ENCODE measurements around the gene RASL12. TPM values are rescaled to one million over a fixed set of nuclear protein-coding genes. Genes with fewer than 3 reads are reported as not detected.
"Not testable (repeated sequence)": the region's sequence is repeated elsewhere in the genome, so short reads cannot be mapped to it uniquely, and the experiment has no call there.

RASL12 gene, protein sequence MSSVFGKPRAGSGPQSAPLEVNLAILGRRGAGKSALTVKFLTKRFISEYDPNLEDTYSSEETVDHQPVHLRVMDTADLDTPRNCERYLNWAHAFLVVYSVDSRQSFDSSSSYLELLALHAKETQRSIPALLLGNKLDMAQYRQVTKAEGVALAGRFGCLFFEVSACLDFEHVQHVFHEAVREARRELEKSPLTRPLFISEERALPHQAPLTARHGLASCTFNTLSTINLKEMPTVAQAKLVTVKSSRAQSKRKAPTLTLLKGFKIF
- not detected in 2 replicates for total RNA-seq (2014; rRNA removed; shearing (Covaris generic))

DNA sequence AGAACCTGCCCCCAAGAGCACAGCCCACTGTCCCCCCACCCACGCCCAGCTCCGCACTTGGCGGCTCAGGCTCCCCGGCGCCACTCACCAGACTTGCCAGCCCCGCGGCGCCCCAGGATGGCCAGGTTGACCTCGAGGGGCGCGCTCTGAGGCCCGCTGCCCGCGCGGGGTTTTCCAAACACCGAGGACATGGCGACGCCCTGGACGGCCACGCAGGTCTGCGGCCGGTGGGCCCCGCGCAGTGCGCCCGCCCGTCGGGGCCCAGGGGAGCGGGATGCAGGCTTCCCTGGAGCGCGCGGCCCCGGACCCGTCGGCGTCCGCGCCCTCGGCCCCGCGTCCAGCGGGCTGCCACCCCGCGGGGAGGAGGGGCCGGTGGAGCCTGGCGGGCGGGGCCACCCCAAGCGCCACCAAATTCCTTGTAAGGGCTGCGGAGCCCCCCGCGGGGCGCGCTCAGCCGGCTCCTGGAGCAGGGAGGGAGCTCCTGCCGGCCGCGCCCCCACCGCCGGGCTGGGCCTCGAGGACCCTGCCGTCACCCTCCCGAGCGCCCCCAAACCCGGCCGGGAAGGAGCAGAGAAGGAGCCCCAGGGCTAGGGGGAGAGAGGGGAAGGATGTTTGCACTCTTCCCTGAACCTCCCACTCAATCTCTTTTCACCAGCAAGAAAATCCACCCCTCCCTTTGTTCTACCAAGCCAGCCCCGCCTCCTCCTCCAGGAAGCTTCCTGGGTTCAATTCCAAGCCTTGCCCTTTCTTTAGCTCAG is at the start of gene RASL12:
Gene RASL12 (minus strand): TSS at position 347 of the 758 bp plus-strand sequence. CDS start 156 bp downstream, at position 191.
- DNase-seq (ENCODE audit: low spot score) = no peak

DNA sequence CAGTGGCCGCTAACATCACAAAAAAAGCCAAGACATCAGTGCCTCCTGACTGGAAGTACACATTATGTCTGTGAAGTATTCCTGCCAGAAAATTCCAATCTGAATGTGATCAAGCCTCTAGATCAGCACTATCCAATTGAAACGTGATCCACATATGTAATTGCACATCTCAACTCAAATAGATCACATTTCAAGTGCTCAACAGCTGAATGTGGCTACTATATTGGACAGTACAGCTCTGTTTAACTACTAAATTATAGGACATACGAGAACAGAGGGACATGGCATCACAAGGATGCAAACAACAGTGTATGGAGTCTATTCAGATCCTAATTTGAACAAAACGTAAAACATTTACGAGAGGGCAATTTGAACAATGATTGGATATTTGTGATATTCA is 47.8 kb upstream of the RASL12 start:
- no peak for DNase-seq (ENCODE audit: low spot score)

GRCh38 chr15:65115086-65115485 is 47.3 kb upstream of the RASL12 start, which contains the start of gene UBAP1L:
TSS of gene UBAP1L (minus strand) at chr15:65115200. CDS start at chr15:65106215, 8,985 bp downstream.
- no peak for DNase-seq (ENCODE audit: low spot score)

GRCh38 chr15:65110676-65111292 is 43.0 kb upstream of the RASL12 start:
- DNase-seq (ENCODE audit: low spot score) = no peak

GRCh38 chr15:65106011-65106590 is 38.3 kb upstream of the RASL12 start:
- DNase-seq (ENCODE audit: low spot score) = no peak

- no peak for DNase-seq (ENCODE audit: low spot score)
Observed at GRCh38 chr15:65105038-65105437, 37.2 kb upstream of the RASL12 start.

DNA sequence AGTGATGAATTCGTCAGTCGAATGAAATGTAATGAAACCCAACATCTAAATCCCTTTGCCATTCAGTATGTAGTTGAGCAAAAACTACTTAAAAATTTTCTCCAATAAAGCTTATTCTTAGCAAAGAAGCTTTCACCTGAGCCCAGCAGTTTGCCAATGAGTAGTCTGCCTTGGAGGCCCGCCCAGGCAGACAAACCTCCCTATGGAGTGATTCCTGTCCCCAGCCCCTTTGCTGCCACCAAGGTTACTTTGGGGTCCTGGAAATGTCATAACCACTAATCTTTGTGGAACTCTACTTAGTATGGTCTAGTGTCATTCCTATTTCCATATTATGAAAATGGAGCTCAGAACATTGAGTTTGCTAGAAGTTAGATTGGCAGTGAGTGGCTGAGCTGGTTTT is 35.1 kb upstream of the RASL12 start:
- no peak for DNase-seq (ENCODE audit: low spot score)

- no peak for DNase-seq (ENCODE audit: low spot score)
Observed at GRCh38 chr15:65101891-65102708, 34.3 kb upstream of the RASL12 start.

DNA sequence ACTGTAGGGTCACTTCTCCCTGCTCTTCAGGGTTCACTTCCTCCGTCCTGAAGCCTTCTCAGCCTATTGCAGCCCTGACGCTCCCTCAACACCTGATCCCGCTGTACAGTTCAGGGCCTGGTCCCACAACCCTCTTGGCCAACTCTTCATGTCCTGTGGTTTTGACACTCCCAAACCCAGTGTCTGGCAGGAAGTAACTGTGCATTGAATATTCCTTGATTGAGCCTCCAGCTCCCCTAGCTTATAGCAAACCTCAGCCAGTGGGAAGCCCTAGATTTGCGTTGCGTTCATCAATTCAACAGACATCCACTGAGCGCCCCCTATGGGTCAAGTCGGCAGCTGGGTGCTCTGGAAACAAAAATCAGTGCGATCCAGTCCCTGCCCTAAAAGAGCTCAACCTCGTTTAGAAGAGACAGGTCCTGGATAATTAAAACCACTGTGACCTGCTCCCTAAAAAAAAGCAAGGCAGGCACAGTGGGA is 33.7 kb upstream of the RASL12 start:
- peak; percentile 90 for DNase-seq (ENCODE audit: low spot score)

GRCh38 chr15:65100442-65100841 is 32.7 kb upstream of the RASL12 start:
- peak; percentile 60 for DNase-seq (ENCODE audit: low spot score)

DNA sequence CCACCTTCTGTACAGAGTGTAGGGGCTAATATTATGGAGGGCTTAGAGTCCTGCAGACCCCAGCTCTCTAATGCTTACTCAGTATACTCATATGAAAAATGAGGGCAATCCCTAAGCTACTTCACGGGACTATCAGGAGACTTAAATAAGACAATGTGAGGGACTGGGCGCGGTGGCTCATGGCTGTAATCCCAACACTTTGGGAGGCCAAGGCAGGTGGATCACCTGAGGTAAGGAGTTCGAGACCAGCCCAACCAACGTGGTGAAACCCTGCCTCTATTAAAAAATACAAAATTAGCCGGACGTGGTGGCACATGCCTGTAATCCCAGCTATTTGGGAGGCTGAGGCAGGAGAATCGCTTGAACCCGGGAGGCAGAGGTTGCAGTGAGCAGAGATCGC is 32.0 kb upstream of the RASL12 start:
- not testable (repeated sequence) for DNase-seq (ENCODE audit: low spot score)

GRCh38 chr15:65099336-65099735 is 31.5 kb upstream of the RASL12 start:
- no peak for DNase-seq (ENCODE audit: low spot score)

GRCh38 chr15:65097651-65098263 is 30.0 kb upstream of the RASL12 start:
- DNase-seq (ENCODE audit: low spot score) = no peak

- no peak for DNase-seq (ENCODE audit: low spot score)
Observed at GRCh38 chr15:65096481-65097385, 28.9 kb upstream of the RASL12 start.

DNA sequence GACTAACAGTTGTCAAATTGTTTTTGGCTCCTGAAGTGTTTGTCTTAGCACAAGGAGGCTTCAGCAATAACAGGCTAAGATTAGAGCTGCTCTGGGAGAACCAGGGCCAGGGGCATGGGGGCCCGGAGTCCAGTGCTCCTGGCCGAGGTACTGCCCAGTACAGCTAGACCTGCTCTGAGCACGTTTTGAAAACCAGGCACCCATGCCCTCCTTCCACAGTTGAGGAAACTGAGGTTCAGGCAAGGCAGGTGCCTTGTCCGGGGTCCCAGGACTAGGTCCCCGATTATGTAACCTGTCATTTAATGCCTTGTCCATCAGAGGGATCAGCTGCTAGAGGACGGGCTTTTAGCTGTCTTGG is 27.9 kb upstream of the RASL12 start:
- DNase-seq (ENCODE audit: low spot score) = no peak

- DNase-seq (ENCODE audit: low spot score) = no peak
Observed at GRCh38 chr15:65095011-65095746, 27.4 kb upstream of the RASL12 start.

DNA sequence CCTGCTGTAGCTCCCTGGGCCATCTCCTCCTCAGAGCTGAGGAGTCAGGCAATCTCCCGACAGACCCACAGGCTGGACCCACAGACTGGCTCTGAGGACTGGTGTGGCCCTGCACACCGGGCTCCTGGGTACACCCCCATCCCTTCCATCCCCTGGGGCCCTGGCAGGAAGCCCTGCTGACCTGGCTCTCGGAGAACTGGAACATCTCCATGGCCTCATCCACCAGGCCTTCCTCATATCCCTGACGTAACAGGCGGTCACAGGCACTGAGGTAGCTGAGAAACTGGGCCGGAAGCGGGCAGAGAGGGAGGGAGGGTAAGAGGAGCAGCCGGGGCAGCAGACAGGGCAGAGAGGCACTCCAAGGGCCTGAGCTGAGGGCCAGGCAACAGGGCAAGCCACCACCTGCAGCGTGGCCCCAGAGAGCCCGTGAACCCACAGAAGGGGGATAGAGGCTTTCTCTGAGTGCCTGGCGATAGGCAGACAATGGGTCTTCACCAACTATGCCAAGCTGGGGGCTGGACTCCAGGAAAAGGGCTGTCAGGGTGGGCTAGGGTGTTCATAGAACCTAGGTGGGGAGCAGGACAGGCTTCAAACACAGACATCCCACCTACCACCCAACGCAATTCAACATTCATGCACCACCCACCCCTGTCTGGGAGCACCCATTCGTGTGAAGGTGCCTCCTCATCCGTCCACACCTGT is 26.7 kb upstream of the RASL12 start:
- DNase-seq (ENCODE audit: low spot score) = no peak

DNA sequence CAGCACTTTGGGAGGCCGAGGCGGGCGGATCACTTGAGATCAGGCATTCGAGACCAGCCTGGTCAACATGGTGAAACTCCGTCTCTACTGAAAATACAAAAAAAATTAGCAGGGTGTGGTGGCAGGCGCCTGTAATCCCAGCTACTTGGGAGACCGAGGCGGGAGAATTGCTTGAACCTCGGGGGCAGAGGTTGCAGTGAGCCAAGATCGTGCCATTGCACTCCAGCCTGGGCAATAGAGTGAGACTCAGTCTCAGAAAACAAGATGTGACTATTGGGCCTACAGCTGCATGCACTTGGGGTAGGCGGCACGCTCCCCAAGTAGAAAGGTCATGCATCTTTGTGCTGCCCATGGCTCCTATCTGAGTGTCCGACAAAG is 26.0 kb upstream of the RASL12 start:
- DNase-seq (ENCODE audit: low spot score) = not testable (repeated sequence)

Measured in HT-29 (cell line).